Measurements from ENCODE around the gene GALNT18. TPM values are rescaled to one million over a fixed set of nuclear protein-coding genes. Genes with fewer than 3 reads are reported as not detected.

GALNT18 gene
- total RNA-seq, 1 experiment from 2014 or later: not detected

GRCh38 chr11:11397036-11397415, 224.8 kb downstream of the GALNT18 start:
- H3K4me2 ChIP-seq: no peak overlapping the region
- intact Hi-C loops (cut with micrococcal nuclease; ENCODE audit: unreplicated experiment): no loop called here
- no peak for DNase-seq
- H3K36me3 ChIP-seq (ENCODE audit: low read depth): no peaks in the 10 kb centered on the region
- ChIA-PET CTCF (no interaction called here), POLR2A (ENCODE audit: unreplicated experiment) (no interaction called here)
- H3K79me2 ChIP-seq (ENCODE audit: low read depth): no peaks in the 10 kb centered on the region
- TF ChIP-seq EZH2 (IDR thresholded peaks at IDR 0.05; ENCODE audit: low read depth): no peak
- TF ChIP-seq, protein P1, sequence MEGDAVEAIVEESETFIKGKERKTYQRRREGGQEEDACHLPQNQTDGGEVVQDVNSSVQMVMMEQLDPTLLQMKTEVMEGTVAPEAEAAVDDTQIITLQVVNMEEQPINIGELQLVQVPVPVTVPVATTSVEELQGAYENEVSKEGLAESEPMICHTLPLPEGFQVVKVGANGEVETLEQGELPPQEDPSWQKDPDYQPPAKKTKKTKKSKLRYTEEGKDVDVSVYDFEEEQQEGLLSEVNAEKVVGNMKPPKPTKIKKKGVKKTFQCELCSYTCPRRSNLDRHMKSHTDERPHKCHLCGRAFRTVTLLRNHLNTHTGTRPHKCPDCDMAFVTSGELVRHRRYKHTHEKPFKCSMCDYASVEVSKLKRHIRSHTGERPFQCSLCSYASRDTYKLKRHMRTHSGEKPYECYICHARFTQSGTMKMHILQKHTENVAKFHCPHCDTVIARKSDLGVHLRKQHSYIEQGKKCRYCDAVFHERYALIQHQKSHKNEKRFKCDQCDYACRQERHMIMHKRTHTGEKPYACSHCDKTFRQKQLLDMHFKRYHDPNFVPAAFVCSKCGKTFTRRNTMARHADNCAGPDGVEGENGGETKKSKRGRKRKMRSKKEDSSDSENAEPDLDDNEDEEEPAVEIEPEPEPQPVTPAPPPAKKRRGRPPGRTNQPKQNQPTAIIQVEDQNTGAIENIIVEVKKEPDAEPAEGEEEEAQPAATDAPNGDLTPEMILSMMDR (conservative IDR thresholded peaks at IDR 0.05): no peak
- no peak overlapping the region for H3K4me3 ChIP-seq
- H3K27ac ChIP-seq: no peak overlapping the region
- H3F3A ChIP-seq (ENCODE audit: insufficient read depth, low read depth): no peaks in the 10 kb centered on the region
- H3K9me3 ChIP-seq (ENCODE audit: insufficient read depth, low read depth): no peaks in the 10 kb centered on the region
- no peaks in the 10 kb centered on the region for H3K4me1 ChIP-seq (replicated peaks; ENCODE audit: insufficient read depth)
- no TSS peak for BruUV-seq (replicated peaks)
- H4K20me1 ChIP-seq (ENCODE audit: insufficient read depth): no peaks in the 10 kb centered on the region
- no peaks in the 10 kb centered on the region for H3K9me2 ChIP-seq (ENCODE audit: insufficient read depth)
- peaks cover 40% of the 10 kb centered on the region for H3K27me3 ChIP-seq (ENCODE audit: insufficient read depth, low read depth)
- no peak overlapping the region for H2AFZ ChIP-seq

DNA sequence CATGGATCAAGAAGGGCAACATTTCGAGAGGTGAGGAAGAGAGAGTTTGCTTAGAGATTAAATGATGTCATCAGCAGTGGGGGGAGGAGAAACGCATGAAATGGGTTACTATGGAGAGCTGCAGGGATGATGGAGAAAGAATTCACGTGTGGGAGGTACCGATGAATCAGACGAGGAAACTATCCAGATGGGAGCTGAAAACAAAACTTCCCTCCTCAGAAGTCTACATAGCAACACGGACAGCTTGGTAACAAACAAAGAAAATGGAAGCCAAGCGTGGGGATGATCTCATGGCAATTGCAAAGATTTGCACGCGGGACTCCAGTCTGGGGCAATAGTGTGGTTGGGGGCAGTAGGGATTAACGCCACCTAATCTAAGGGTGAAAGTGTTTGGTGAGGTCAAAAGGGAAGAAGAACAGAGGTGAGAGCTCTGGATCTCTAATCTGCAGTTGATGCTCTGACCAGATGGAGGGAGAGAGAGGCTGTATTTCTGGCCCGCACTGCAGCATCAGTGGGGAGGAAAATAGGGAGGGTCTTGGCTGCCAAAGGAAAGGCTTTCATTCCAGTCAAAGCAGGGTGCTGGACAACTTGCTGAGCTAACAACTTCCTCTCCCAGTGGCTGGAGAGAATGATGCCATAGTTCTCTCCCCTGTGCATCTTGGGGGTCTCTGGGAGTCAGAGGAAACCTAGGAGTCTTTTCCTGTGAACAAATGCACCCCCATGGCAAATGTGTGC, 225.3 kb downstream of the GALNT18 start:
- CTCF ChIA-PET: no interaction called here
- no peak overlapping the region for H3K27ac ChIP-seq

GRCh38 chr11:11395126-11395525, 226.7 kb downstream of the GALNT18 start:
- H2AFZ ChIP-seq: no peak overlapping the region
- no peak overlapping the region for H3K4me3 ChIP-seq
- H3K4me1 ChIP-seq (replicated peaks; ENCODE audit: insufficient read depth): no peaks in the 10 kb centered on the region
- CTCF ChIA-PET: no interaction called here
- no peak overlapping the region for H3K4me2 ChIP-seq
- H3F3A ChIP-seq (ENCODE audit: insufficient read depth, low read depth): no peaks in the 10 kb centered on the region
- no peaks in the 10 kb centered on the region for H3K36me3 ChIP-seq (ENCODE audit: low read depth)
- peaks cover 52% of the 10 kb centered on the region for H3K27me3 ChIP-seq (ENCODE audit: insufficient read depth, low read depth)
- H3K27ac ChIP-seq: no peak overlapping the region
- no peak for DNase-seq
- intact Hi-C loops (cut with micrococcal nuclease; ENCODE audit: unreplicated experiment): no loop called here
- H4K20me1 ChIP-seq (ENCODE audit: insufficient read depth): no peaks in the 10 kb centered on the region
- no peak for TF ChIP-seq EZH2 (IDR thresholded peaks at IDR 0.05; ENCODE audit: low read depth)
- TF ChIP-seq, protein P1 (conservative IDR thresholded peaks at IDR 0.05): no peak
- POLR2A ChIA-PET (ENCODE audit: unreplicated experiment): no interaction called here
- H3K9me2 ChIP-seq (ENCODE audit: insufficient read depth): no peaks in the 10 kb centered on the region
- H3K9me3 ChIP-seq (ENCODE audit: insufficient read depth, low read depth): no peaks in the 10 kb centered on the region
- no peaks in the 10 kb centered on the region for H3K79me2 ChIP-seq (ENCODE audit: low read depth)
- BruUV-seq (replicated peaks): no TSS peak

More for the DNA sequence above, 225.3 kb downstream of the GALNT18 start:
- DNase-seq: no peak
- Histone ChIP-seq H3K27me3 (ENCODE audit: insufficient read depth, low read depth) (peaks cover 45% of the 10 kb centered on the region), H3K9me2 (ENCODE audit: insufficient read depth) (no peaks in the 10 kb centered on the region), H3K4me1 (replicated peaks; ENCODE audit: insufficient read depth) (no peaks in the 10 kb centered on the region), H3K9me3 (ENCODE audit: insufficient read depth, low read depth) (no peaks in the 10 kb centered on the region), H3F3A (ENCODE audit: insufficient read depth, low read depth) (no peaks in the 10 kb centered on the region), H3K4me2 (no peak overlapping the region), H3K79me2 (ENCODE audit: low read depth) (no peaks in the 10 kb centered on the region), H2AFZ (no peak overlapping the region), H3K36me3 (ENCODE audit: low read depth) (no peaks in the 10 kb centered on the region), H4K20me1 (ENCODE audit: insufficient read depth) (no peaks in the 10 kb centered on the region), H3K4me3 (no peak overlapping the region)
- POLR2A ChIA-PET (ENCODE audit: unreplicated experiment): no interaction called here
- intact Hi-C loops (cut with micrococcal nuclease; ENCODE audit: unreplicated experiment): no loop called here
- no TSS peak for BruUV-seq (replicated peaks)
- TF ChIP-seq, protein P1 (conservative IDR thresholded peaks at IDR 0.05): no peak
